ENCODE data around the gene FGFR4.

The FGFR4 gene

DNA sequence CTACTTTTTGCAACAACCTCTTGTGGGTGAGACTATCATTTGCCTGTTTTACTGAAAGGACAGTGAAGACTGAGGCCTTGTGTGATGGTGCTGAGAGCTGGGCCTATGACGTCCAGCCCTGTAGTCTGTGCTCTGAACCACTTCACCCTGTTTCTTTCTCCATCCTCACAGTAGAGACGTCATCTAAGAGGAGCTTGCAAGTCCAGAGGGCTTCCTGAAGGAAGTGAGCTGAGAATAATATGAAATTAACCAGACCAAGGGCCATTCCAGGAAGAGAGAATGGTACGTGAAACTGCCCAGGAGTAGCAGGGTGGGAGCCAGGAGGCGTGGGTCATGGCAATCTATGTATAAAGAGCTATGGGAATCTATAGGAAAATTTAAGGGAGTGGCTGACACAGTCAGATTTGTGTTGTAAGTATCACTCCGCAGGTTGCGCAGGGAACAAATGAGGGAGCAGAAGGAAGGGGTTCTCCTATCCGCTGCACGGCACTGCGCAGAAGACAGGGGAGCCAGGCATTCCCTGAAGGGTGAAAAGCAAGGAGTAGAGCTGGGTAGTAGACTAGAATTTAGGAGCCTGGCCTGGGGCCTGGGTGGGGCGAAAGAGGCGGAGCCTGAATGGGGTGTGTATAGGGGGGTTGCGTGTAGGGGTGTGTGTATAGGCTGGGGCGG is 596 bp upstream of the FGFR4 start:
- DNase-seq (ENCODE audit: low read depth in 2 of 2) = no peak

DNA sequence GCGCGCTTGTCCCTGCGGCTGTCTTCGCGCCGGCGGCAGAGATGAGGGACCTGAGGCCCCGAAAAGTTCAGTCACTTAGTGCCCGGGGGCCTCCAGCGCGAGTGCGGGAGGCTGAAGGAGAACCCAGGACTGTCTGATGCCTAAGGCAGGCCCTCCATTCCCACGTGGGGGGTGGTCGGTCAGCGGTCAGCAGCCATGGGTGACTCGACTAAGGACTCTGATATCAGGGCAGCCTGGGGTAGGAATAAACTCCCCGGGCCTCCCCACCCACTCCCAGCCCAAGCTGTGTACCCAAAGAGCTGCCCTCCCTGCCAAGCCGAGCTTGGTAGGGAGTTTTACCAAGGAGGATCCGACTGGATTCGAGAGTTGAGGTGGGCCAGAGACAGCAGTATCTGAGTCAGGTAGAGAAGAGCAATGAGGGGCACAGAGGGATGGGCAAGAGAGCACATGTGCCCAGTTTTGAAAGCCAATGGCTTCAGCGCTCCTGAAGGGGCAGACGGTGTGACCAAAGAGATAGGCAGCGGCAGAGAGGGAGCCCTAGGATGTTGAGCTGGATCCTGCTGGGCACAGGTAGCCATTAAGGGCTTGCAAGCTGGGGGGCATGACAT is 787 bp downstream of the FGFR4 start:
- DNase-seq (ENCODE audit: low read depth in 2 of 2) = no peak

DNA sequence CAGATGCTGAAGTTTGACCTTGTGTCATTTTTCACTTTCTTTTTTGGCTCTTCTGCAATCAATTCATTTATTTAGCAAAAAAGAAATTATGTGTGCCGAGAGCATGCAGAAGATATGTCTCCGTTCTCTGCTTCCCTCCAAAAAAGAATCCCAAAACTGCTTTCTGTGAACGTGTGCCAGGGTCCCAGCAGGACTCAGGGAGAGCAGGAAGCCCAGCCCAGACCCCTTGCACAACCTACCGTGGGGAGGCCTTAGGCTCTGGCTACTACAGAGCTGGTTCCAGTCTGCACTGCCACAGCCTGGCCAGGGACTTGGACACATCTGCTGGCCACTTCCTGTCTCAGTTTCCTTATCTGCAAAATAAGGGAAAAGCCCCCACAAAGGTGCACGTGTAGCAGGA is 2.4 kb downstream of the FGFR4 start:
- DNase-seq (ENCODE audit: low read depth in 2 of 2) = no peak

DNA sequence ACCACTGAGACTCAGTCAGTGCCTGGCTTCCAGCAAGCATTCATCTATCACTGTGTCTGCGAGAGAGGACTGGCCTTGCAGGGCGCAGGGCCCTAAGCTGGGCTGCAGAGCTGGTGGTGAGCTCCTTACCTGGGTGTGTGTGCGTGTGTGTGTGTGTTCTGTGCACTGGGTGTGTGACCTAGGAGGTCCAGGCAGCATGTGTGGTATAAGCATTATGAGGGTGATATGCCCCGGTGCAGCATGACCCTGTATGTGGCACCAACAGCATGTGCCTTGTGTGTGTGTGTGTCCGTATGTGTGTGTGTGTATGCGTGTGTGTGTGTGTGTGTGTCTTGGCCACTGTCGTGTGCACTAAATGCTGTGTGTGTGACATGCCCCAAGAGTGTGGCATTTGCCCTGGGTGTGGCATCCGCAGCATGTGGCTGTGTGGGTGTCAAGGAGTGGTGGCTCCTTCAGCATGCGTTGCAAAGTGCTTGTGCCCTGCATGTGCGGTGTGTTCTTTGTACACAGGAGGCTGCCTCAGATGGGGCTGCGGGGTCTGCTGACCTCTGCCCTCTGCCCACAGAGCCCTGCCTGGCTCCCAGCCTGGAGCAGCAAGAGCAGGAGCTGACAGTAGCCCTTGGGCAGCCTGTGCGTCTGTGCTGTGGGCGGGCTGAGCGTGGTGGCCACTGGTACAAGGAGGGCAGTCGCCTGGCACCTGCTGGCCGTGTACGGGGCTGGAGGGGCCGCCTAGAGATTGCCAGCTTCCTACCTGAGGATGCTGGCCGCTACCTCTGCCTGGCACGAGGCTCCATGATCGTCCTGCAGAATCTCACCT is 3.3 kb downstream of the FGFR4 start:
- DNase-seq (ENCODE audit: low read depth in 2 of 2) = no peak

DNA sequence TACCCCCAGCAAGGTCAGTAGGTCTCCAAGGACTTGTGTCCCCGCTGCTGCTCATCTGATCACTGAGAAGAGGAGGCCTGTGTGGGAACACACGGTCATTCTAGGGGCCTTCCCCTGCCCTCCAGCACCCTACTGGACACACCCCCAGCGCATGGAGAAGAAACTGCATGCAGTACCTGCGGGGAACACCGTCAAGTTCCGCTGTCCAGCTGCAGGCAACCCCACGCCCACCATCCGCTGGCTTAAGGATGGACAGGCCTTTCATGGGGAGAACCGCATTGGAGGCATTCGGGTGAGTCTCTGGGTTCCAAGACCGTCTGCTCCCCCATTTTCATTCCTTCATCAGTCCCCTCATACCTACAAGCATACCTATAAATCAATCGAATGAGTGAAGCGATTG is 4.1 kb downstream of the FGFR4 start:
- DNase-seq (ENCODE audit: low read depth in 2 of 2) = no peak

DNA sequence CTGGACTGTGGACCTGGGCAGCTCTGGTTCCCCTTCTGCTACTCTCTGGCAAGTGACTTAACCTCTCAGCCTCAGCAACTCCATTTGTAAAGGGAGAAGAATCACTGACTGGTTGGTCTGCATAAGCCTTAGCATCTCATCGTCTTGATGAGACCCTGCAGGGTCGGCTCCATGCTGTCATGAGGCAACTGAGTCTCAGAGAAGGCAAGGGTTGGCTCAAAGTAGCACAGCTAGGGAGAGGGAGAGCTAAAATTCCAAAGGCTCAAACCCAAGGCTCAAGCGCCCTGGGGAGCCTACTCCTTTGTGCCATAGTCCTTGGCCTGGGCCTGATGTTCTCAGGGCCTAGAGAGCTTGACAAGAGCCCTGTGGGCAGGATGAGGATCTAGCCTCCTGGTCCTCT is 4.5 kb downstream of the FGFR4 start:
- no peak for DNase-seq (ENCODE audit: low read depth in 2 of 2)

DNA sequence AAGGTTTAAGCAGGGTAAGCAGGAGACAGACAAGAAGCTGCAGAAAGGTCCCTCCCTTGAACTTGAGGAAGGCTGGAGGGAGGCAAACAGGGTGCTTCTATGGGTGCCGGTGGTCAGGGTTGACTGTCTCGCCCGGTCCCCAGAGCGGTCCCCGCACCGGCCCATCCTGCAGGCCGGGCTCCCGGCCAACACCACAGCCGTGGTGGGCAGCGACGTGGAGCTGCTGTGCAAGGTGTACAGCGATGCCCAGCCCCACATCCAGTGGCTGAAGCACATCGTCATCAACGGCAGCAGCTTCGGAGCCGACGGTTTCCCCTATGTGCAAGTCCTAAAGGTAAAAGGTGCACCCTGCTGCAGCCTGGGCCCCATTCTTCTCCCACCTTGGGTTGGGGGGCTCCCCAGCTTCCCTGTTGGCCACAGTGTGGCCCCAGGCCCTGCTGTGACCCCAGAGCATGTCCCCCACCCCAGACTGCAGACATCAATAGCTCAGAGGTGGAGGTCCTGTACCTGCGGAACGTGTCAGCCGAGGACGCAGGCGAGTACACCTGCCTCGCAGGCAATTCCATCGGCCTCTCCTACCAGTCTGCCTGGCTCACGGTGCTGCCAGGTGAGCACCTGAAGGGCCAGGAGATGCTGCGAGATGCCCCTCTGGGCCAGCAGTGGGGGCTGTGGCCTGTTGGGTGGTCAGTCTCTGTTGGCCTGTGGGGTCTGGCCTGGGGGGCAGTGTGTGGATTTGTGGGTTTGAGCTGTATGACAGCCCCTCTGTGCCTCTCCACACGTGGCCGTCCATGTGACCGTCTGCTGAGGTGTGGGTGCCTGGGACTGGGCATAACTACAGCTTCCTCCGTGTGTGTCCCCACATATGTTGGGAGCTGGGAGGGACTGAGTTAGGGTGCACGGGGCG is 5.7 kb downstream of the FGFR4 start:
- DNase-seq (ENCODE audit: low read depth in 2 of 2) = no peak

DNA sequence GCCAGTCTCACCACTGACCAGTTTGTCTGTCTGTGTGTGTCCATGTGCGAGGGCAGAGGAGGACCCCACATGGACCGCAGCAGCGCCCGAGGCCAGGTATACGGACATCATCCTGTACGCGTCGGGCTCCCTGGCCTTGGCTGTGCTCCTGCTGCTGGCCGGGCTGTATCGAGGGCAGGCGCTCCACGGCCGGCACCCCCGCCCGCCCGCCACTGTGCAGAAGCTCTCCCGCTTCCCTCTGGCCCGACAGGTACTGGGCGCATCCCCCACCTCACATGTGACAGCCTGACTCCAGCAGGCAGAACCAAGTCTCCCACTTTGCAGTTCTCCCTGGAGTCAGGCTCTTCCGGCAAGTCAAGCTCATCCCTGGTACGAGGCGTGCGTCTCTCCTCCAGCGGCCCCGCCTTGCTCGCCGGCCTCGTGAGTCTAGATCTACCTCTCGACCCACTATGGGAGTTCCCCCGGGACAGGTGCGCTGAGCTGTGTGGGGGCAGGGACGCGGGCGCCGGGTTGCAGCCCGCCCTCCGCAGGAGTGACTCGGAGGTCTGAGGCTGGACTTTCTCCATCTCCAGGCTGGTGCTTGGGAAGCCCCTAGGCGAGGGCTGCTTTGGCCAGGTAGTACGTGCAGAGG is 6.5 kb downstream of the FGFR4 start:
- DNase-seq (ENCODE audit: low read depth in 2 of 2) = no peak

DNA sequence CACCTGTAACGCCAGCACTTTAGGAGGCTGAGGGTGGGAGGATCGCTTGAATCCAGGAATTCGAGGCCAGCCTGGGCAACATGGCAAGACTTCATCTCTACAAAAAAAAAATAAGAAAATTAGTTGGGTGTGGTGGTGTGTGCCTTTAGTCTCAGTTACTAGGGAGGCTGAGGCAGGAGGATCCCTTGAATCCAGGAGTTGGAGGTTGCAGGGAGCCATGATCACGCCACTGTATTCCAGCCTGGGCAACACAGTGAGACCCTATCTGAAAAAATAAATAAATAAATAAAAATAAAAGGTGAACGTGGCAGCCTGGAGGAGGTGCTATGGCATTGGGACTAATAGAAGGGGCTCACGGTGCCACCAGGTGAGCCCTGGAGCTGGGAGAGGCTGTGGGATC is 7.1 kb downstream of the FGFR4 start:
- DNase-seq (ENCODE audit: low read depth in 2 of 2) = no peak

DNA sequence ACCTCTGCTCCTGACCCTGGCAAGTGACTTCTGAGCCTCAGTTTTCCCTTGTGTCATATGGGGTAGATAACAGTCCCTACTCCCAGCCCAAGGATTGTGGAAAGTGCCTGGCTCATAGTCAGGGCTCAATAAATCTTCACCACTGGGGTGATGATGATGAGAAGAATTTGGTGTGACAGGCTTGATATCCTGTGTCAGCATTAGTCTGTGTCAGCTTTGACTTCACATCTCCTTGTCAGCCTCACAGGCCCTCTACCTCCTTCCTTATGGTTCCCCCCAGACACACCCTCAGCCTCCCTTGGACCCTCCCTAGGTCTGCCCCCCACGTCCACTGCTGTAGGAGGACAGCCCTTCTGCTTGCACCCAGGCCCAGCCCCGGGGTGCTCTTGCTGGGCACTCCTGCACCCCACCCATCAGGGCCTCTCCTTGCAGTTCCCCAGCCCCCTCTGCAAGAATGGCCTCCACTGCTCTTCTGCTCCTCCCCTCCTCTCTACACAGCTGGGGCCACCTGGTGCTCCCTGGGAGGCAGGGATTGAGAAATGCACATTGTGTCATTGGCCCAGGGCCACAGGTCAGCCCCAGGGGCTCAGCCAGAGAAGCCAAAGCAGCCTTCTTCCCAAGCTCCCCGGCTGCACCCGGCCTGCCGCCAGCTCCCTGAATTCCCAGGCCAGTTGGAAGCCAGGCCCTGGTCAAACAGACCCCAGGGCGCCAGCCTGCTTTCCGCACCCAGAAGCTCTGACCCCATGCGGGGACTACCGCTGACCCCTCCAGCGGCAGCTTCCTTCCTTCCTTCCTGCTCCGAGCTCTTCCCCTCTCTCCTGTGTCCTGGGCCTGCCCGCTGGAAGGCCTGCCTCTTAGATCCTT is 7.7 kb downstream of the FGFR4 start:
- no peak for DNase-seq (ENCODE audit: low read depth in 2 of 2)

DNA sequence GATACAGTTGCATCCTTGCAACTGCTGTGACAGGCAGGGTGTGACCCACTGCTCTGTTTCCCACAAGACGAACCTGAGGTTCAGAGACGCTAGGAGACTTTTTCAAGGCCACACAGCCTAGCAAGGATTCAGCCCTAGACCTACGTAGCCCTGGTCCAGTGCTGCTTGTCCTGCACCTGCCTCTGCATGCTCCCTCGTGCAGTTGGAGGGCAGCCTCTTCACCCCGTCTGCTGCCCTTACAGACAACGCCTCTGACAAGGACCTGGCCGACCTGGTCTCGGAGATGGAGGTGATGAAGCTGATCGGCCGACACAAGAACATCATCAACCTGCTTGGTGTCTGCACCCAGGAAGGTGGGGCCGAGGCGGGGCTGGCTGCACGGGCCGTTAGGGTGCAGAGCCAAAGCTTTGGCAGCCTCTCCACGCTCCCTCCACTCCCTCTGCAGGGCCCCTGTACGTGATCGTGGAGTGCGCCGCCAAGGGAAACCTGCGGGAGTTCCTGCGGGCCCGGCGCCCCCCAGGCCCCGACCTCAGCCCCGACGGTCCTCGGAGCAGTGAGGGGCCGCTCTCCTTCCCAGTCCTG is 8.5 kb downstream of the FGFR4 start:
- no peak for DNase-seq (ENCODE audit: low read depth in 2 of 2)

DNA sequence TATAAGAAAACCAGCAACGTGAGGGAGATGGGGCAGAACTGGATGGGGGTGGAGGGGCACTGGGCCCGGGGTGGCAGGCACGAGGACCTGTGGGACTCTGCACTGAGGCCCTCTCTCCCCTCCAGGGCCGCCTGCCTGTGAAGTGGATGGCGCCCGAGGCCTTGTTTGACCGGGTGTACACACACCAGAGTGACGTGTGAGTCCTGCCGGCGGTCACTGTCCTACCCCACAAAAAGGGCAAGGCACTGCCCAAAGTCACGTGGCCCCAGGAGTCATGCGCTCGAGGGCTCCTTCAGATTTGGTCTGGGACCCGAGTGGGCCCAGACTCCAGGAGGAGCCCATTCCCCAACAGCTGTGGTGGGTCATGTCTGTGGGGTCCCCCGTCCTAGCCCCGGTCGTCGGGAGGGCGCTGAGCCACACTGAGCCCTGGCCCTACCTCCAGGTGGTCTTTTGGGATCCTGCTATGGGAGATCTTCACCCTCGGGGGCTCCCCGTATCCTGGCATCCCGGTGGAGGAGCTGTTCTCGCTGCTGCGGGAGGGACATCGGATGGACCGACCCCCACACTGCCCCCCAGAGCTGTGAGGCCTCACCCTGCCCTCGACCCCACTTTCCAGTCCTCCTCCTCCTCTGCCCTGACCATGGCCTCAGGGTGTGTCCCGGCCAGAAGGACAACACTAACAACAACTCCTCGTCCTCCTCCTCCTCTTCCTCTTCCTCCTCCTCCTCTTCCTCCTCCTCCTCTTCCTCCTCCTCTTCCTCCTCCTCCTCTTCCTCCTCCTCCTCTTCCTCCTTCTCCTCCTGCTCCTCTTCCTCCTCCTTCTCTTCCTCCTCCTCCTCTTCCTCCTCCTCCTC is 9.7 kb downstream of the FGFR4 start:
- DNase-seq (ENCODE audit: low read depth in 2 of 2) = no peak

DNA sequence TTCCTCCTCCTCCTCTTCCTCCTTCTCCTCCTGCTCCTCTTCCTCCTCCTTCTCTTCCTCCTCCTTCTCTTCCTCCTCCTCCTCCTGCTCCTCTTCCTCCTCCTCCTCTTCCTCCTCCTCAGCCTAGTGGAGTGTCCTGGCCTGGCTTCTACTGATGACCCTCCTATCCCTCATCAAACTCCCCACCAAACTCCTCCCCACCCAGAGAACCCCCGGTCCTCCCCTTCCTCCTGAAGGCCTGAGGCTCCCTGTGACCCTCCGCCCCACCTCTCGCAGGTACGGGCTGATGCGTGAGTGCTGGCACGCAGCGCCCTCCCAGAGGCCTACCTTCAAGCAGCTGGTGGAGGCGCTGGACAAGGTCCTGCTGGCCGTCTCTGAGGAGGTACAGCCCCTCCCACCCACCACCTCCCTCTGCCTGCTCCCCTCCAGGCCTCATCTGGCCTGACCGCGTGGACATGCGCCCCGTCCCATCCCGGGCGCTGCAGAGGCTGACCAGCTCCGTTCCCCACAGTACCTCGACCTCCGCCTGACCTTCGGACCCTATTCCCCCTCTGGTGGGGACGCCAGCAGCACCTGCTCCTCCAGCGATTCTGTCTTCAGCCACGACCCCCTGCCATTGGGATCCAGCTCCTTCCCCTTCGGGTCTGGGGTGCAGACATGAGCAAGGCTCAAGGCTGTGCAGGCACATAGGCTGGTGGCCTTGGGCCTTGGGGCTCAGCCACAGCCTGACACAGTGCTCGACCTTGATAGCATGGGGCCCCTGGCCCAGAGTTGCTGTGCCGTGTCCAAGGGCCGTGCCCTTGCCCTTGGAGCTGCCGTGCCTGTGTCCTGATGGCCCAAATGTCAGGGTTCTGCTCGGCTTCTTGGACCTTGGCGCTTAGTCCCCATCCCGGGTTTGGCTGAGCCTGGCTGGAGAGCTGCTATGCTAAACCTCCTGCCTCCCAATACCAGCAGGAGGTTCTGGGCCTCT is 10.6 kb downstream of the FGFR4 start:
- no peak for DNase-seq (ENCODE audit: low read depth in 2 of 2)

DNA sequence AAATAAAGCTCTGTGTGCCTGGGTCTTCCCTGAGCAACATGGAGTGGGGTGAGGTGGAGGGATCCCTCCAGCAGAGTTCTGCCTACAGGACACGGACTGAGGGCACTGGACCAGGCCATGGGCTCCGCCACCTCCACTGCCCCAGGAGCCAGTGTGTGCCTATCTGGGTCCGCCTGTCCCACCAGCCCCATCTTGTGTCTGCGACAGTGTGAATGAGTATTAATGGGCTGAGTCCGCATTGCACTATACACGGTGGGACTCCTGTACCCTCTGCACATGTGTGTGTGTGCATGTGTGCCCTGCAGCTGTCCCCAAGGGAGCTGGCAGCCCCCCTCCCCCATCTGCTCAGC is 11.4 kb downstream of the FGFR4 start:
- no peak for DNase-seq (ENCODE audit: low read depth in 2 of 2)

DNA sequence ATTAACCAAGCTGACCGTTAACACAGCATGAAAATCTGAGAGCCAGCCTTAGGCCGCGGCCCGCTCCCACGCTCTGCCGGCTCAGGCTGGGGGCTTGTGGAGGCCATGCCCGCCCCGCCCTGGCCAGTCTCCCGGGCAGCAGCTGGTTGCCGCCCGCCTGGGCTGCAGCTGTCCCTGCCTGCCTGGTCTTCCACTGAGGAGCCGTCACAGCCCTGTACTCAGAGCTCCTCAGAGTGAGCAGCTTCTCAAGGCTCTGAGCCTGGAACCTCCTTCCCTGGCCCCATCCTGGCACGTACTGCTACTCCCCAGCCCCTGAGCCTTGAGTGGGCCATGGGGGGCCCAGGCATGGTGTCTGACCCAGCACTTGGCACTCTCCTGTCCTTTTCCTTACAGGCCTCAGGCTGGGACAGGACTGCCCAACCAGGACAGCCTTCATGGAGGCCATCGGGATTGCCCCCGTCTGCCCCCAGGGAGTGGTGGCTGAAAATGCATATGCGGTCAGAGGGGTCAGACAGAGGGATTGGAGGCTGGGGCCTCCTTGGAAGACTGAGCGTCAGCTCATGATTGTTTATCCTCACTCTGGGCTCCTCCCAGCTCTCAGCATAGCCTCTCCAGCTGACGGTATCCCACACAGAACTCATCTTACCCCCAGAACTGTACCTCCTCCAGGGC is 11.9 kb downstream of the FGFR4 start:
- DNase-seq (ENCODE audit: low read depth in 2 of 2) = no peak

DNA sequence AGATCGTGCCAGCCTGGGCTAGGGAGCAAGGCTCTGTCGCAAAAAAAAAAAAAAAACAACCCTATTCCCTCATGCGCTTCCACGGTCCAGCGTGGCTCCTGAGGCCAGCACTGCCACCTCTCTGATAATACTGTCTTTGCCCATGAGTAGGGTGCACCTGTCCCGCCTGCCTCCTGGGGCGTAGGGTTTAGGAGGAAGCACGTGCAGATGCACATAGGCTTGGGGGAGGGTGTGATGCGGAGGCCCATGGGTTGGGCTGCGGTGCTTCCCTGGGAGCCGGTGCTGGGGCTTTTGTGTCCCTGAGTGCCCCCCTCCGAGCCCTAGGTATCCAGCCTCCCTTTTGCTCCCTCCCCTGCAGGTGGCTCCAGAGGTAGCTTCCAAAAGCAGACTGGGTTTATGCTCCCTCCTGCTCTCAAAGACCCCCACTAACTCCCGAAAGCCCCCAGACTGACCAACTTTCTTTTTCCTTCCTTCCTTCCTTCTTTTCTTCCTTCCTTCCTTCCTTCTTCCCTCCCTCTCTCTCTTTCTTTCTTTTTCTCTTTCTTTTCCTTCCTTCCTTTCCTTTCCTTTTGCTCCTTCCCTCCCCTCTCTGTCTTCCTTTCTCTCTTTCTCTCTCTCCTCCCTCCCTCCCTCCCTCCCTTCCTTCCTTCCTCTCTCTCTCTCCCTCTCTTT is 12.8 kb downstream of the FGFR4 start:
- no peak for DNase-seq (ENCODE audit: low read depth in 2 of 2)

DNA sequence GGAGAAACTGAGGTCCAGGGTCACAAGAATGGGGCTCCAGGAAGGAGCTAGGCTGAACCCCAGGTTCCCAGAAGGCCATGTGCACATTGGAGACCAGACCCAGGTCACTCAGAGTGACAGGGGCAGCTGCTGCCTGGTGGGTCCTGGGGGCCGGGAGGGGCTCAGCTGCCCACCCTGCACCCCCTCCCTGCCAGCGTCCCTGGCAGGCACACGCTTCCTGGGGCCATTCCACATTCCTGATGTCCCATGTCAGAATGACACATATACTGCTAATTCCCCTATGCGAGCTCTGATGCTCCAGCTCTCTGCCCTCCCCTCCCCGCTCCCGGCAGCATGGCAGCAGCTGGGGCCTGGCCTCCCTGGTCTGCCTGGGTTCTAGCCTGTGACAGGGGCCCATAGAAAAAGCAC is 14.0 kb downstream of the FGFR4 start:
- no peak for DNase-seq (ENCODE audit: low read depth in 2 of 2)
